HG02571 (cell line): ENCODE data around the gene RUNX3.

Source experiments
- ATAC-seq: cut with Tn5 transposase; IDR thresholded peaks from one replicate; pipeline ENCODE4 v1.9.1; 2021; ENCODE audit warnings: mild to moderate bottlenecking, moderate library complexity; ENCODE audit not compliant: unreplicated experiment

Gene RUNX3

GRCh38 chr1:24931468-24932231 lies 1.6 kb upstream of the RUNX3 start:
- no peak for ATAC-seq

GRCh38 chr1:24931146-24931467 lies 1.0 kb upstream of the RUNX3 start:
- ATAC-seq = no peak

- ATAC-seq = peak; percentile 6
These were observed 447 bp downstream of the RUNX3 start for GRCh38 chr1:24929398-24930259.

GRCh38 chr1:24928689-24929397 lies 1.2 kb downstream of the RUNX3 start:
- ATAC-seq = peak; percentile 4

GRCh38 chr1:24927988-24928688 lies 1.9 kb downstream of the RUNX3 start:
- ATAC-seq = no peak

- ATAC-seq = no peak
These were observed 2.6 kb downstream of the RUNX3 start for GRCh38 chr1:24927473-24927872.

- ATAC-seq = no peak
These were observed 3.4 kb downstream of the RUNX3 start for GRCh38 chr1:24926563-24927249.

GRCh38 chr1:24925963-24926362 lies 4.1 kb downstream of the RUNX3 start:
- ATAC-seq = no peak

GRCh38 chr1:24925082-24925779 lies 4.8 kb downstream of the RUNX3 start:
- ATAC-seq = no peak

GRCh38 chr1:24923485-24924113 lies 6.5 kb downstream of the RUNX3 start:
- no peak for ATAC-seq

GRCh38 chr1:24921938-24922662 lies 8.0 kb downstream of the RUNX3 start:
- ATAC-seq = no peak

- no peak for ATAC-seq
These were observed 8.7 kb downstream of the RUNX3 start for GRCh38 chr1:24921412-24921811.

GRCh38 chr1:24920533-24920925 lies 9.5 kb downstream of the RUNX3 start:
- no peak for ATAC-seq

GRCh38 chr1:24919791-24920532 lies 10.1 kb downstream of the RUNX3 start:
- no peak for ATAC-seq

- no peak for ATAC-seq
These were observed 11.0 kb downstream of the RUNX3 start for GRCh38 chr1:24918995-24919605.

- no peak for ATAC-seq
These were observed 11.7 kb downstream of the RUNX3 start for GRCh38 chr1:24918370-24918769.

- no peak for ATAC-seq
These were observed 12.6 kb downstream of the RUNX3 start for GRCh38 chr1:24917327-24918074.
